SJSA1 (cell line): ENCODE results near the gene TP53TG3D. TPM values are rescaled to one million over a fixed set of nuclear protein-coding genes. Genes with fewer than 3 reads are reported as not detected.
"Not testable (repeated sequence)": the region's sequence is repeated elsewhere in the genome, so short reads cannot be mapped to it uniquely, and the experiment has no call there.

Experiments used
- DNase-seq, 2 experiments: peaks; one replicate each; pipeline ENCODE4 v3.0.0-alpha.2; 2015 to 2020; ENCODE audit warnings: low spot score in 2 of 2, low read depth in 1 of 2
- H3K27ac ChIP-seq: fragments of 250-450 bp; sonication (Bioruptor Pico); 2 replicates; pipeline ENCODE4 v1.5.1; 2020; ENCODE audit warnings: mild to moderate bottlenecking, moderate library complexity
- H3K27me3 ChIP-seq: fragments of 250-450 bp; sonication (Bioruptor Pico); replicated peaks from 2 replicates; pipeline ENCODE4 v1.5.1; 2020; ENCODE audit warnings: mild to moderate bottlenecking, moderate library complexity
- H3K36me3 ChIP-seq: fragments of 250-450 bp; sonication (Bioruptor Pico); 2 replicates; pipeline ENCODE4 v1.5.1; 2020; ENCODE audit warnings: mild to moderate bottlenecking
- H3K4me1 ChIP-seq: fragments of 250-450 bp; sonication (Bioruptor Pico); replicated peaks from 2 replicates; pipeline ENCODE4 v1.6.1; 2021; ENCODE audit warnings: mild to moderate bottlenecking
- H3K4me3 ChIP-seq: fragments of 250-450 bp; sonication (Bioruptor Pico); 2 replicates; pipeline ENCODE4 v1.5.1; 2020; ENCODE audit warnings: mild to moderate bottlenecking
- H3K9me3 ChIP-seq: fragments of 250-450 bp; sonication (Bioruptor Pico); replicated peaks from 2 replicates; pipeline ENCODE4 v1.5.1; 2020; ENCODE audit warnings: mild to moderate bottlenecking
- total RNA-seq: library from RNA; depleted of rRNA; stranded (reverse); fragments of >200 nt; shearing (Covaris generic); gene quantifications from 2 replicates; pipeline ENCODE4 v1.2.3, GENCODE V29; 2014; rRNA removed

The TP53TG3D gene
- total RNA-seq: not detected in 2 replicates

- H3K4me3 ChIP-seq, H3K27me3 ChIP-seq, H3K36me3 ChIP-seq, H3K4me1 ChIP-seq, H3K27ac ChIP-seq, H3K9me3 ChIP-seq, DNase-seq: not testable (repeated sequence)
Measured at GRCh38 chr16:32252986-32253385, at the start of gene TP53TG3D. Gene TP53TG3D (plus strand): TSS chr16:32253286. CDS start chr16:32253354, 68 bp downstream.

GRCh38 chr16:32253507-32253906 lies 421 bp downstream of the TP53TG3D start:
- H3K36me3 ChIP-seq, H3K27me3 ChIP-seq, DNase-seq, H3K4me3 ChIP-seq, H3K4me1 ChIP-seq, H3K27ac ChIP-seq, H3K9me3 ChIP-seq: not testable (repeated sequence)

GRCh38 chr16:32261526-32261925 lies 8.4 kb downstream of the TP53TG3D start:
- not testable (repeated sequence) for H3K4me1 ChIP-seq, H3K9me3 ChIP-seq, H3K36me3 ChIP-seq, H3K4me3 ChIP-seq, H3K27me3 ChIP-seq, H3K27ac ChIP-seq
- peak in 1 of 2 experiments; percentile 14 for DNase-seq

GRCh38 chr16:32263552-32263951 lies 10.5 kb downstream of the TP53TG3D start:
- H3K27me3 ChIP-seq, H3K4me1 ChIP-seq, H3K27ac ChIP-seq, H3K4me3 ChIP-seq, H3K36me3 ChIP-seq, H3K9me3 ChIP-seq: not testable (repeated sequence)
- peak in 1 of 2 experiments; percentile 14 for DNase-seq

GRCh38 chr16:32281910-32282309 lies 28.8 kb downstream of the TP53TG3D start:
- H3K27me3 ChIP-seq, H3K9me3 ChIP-seq, H3K27ac ChIP-seq, H3K36me3 ChIP-seq, H3K4me3 ChIP-seq, H3K4me1 ChIP-seq, DNase-seq: not testable (repeated sequence)

- DNase-seq, H3K9me3 ChIP-seq, H3K27ac ChIP-seq, H3K36me3 ChIP-seq, H3K4me1 ChIP-seq, H3K4me3 ChIP-seq, H3K27me3 ChIP-seq: not testable (repeated sequence)
Measured at GRCh38 chr16:32283024-32283423, 29.9 kb downstream of the TP53TG3D start.

- not testable (repeated sequence) for H3K36me3 ChIP-seq, H3K4me1 ChIP-seq, H3K9me3 ChIP-seq, DNase-seq, H3K27ac ChIP-seq, H3K27me3 ChIP-seq, H3K4me3 ChIP-seq
Measured at GRCh38 chr16:32283917-32284495, 30.9 kb downstream of the TP53TG3D start.

GRCh38 chr16:32284800-32285796 lies 32.0 kb downstream of the TP53TG3D start:
- H3K9me3 ChIP-seq, H3K27me3 ChIP-seq, H3K4me3 ChIP-seq, H3K27ac ChIP-seq, H3K36me3 ChIP-seq, H3K4me1 ChIP-seq: not testable (repeated sequence)
- DNase-seq: peak in 1 of 2 experiments; percentile 44

- not testable (repeated sequence) for H3K27me3 ChIP-seq, H3K4me1 ChIP-seq, H3K4me3 ChIP-seq, H3K27ac ChIP-seq, H3K9me3 ChIP-seq, DNase-seq, H3K36me3 ChIP-seq
Measured at GRCh38 chr16:32286193-32286592, 33.1 kb downstream of the TP53TG3D start.

GRCh38 chr16:32287743-32288142 lies 34.7 kb downstream of the TP53TG3D start:
- not testable (repeated sequence) for H3K27ac ChIP-seq, H3K9me3 ChIP-seq, H3K4me3 ChIP-seq, H3K36me3 ChIP-seq, H3K4me1 ChIP-seq, H3K27me3 ChIP-seq
- DNase-seq: peak in 1 of 2 experiments; percentile 23

GRCh38 chr16:32289197-32289596 lies 36.1 kb downstream of the TP53TG3D start:
- H3K4me3 ChIP-seq, H3K36me3 ChIP-seq, H3K27ac ChIP-seq, H3K9me3 ChIP-seq, H3K27me3 ChIP-seq, H3K4me1 ChIP-seq: not testable (repeated sequence)
- DNase-seq: peak in 1 of 2 experiments; percentile 26

- not testable (repeated sequence) for H3K4me3 ChIP-seq, H3K27me3 ChIP-seq, H3K4me1 ChIP-seq, H3K27ac ChIP-seq, H3K9me3 ChIP-seq, H3K36me3 ChIP-seq, DNase-seq
Measured at GRCh38 chr16:32302776-32303175, 49.7 kb downstream of the TP53TG3D start.
